ENCODE data around the gene USH2A.

Gene USH2A

GRCh38 chr1:215617979-215618378, 805.3 kb downstream of the USH2A start:
- no peak for DNase-seq

GRCh38 chr1:215612391-215612790, 810.9 kb downstream of the USH2A start:
- no peak for DNase-seq

- DNase-seq = no peak
Observed at GRCh38 chr1:215608646-215609045, 814.6 kb downstream of the USH2A start.

GRCh38 chr1:215607412-215607811, 815.8 kb downstream of the USH2A start:
- DNase-seq = no peak

GRCh38 chr1:215606564-215607168, 816.6 kb downstream of the USH2A start:
- DNase-seq = no peak

- DNase-seq = no peak
Observed at GRCh38 chr1:215606036-215606435, 817.2 kb downstream of the USH2A start.

GRCh38 chr1:215605011-215605621, 818.1 kb downstream of the USH2A start:
- no peak for DNase-seq

GRCh38 chr1:215603319-215603718, 819.9 kb downstream of the USH2A start:
- no peak for DNase-seq

GRCh38 chr1:215601276-215601675, 822.0 kb downstream of the USH2A start:
- no peak for DNase-seq

GRCh38 chr1:215600867-215601266, 822.4 kb downstream of the USH2A start:
- DNase-seq = no peak

- DNase-seq = no peak
Observed at GRCh38 chr1:215600258-215600792, 822.9 kb downstream of the USH2A start.

- DNase-seq = no peak
Observed at GRCh38 chr1:215599418-215600074, 823.7 kb downstream of the USH2A start.

- DNase-seq = no peak
Observed at GRCh38 chr1:215597961-215598360, 825.3 kb downstream of the USH2A start.

GRCh38 chr1:215595231-215595630, 828.0 kb downstream of the USH2A start:
- DNase-seq = no peak

- DNase-seq = no peak
Observed at GRCh38 chr1:215594640-215595039, 828.6 kb downstream of the USH2A start.

- no peak for DNase-seq
Observed at GRCh38 chr1:215590779-215591491, 832.3 kb downstream of the USH2A start.

- DNase-seq = no peak
Observed at GRCh38 chr1:215589650-215590435, 833.4 kb downstream of the USH2A start.

- DNase-seq = no peak
Observed at GRCh38 chr1:215584389-215584788, 838.9 kb downstream of the USH2A start.

- no peak for DNase-seq
Observed at GRCh38 chr1:215583185-215583749, 840.0 kb downstream of the USH2A start.

GRCh38 chr1:215581896-215582295, 841.4 kb downstream of the USH2A start:
- DNase-seq = no peak

Measured in NCI-H1092 treated with DMSO at 0.1 percent for 48 hours (cell line).